Ishikawa (cell line): ENCODE measurements around the gene DYRK4.

ENCODE experiments used
- CEBPB ChIP-seq: IDR thresholded peaks from 2 replicates; pipeline ENCODE4 v1.6.1; 2012
- RAD21 ChIP-seq: IDR thresholded peaks from 2 replicates; pipeline ENCODE4 v1.6.1; 2012; ENCODE audit warnings: low read depth

DNA sequence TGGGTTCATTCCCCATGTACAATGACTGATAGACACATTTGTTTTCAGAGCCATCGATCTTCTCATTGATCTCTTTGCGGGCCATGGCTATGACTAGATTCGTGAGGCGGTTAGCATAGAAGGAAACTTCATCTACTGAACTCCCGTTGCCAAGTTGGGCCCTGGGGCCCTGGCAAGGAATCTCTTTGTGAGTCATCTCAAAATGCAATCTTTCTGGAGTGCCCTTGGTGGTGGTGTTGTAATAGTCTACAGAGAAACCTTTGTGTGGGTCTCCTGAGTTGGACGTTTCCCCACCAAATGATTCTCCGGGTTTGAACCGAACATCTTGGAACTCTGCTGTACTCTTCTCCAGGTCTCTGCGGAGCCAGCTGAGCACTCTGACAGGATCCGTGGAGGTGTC is 66.4 kb downstream of the DYRK4 start:
- TF ChIP-seq CEBPB: no peak
- no peak for TF ChIP-seq RAD21
